H9 (cell line): Measurements from ENCODE around the gene TRIM27. TPM values are rescaled to one million over a fixed set of nuclear protein-coding genes. Genes with fewer than 3 reads are reported as not detected.

ENCODE experiments used
- DNase-seq: peaks from one replicate; pipeline ENCODE4 v3.0.0-alpha.2; 2017
- H2AFZ ChIP-seq: one replicate; pipeline ENCODE4 v1.6.1; 2013; ENCODE audit warnings: mild to moderate bottlenecking, low read length, control low read depth, moderate library complexity
- H2AK5ac ChIP-seq: 2 replicates; pipeline ENCODE4 v1.6.1; 2013; ENCODE audit warnings: low read length, control low read depth, mixed read lengths; ENCODE audit not compliant: insufficient read length
- H2BK120ac ChIP-seq: one replicate; pipeline ENCODE4 v1.6.1; 2013; ENCODE audit warnings: low read depth, mild to moderate bottlenecking, low read length, control low read depth, inconsistent platforms; ENCODE audit not compliant: poor library complexity, severe bottlenecking
- H2BK12ac ChIP-seq: 2 replicates; pipeline ENCODE4 v1.6.1; 2013; ENCODE audit warnings: low read length, control low read depth, mixed read lengths, low read depth; ENCODE audit not compliant: insufficient read length
- H2BK15ac ChIP-seq: 2 replicates; pipeline ENCODE4 v1.6.1; 2013; ENCODE audit warnings: low read depth, low read length, control low read depth
- H2BK20ac ChIP-seq: one replicate; pipeline ENCODE4 v1.6.1; 2013; ENCODE audit warnings: low read depth, mild to moderate bottlenecking, low read length, control low read depth, inconsistent platforms; ENCODE audit not compliant: poor library complexity, severe bottlenecking
- H2BK5ac ChIP-seq: 2 replicates; pipeline ENCODE4 v1.6.1; 2013; ENCODE audit warnings: low read length, control low read depth, mixed read lengths; ENCODE audit not compliant: insufficient read length
- H3K14ac ChIP-seq: 2 replicates; pipeline ENCODE4 v1.6.1; 2013; ENCODE audit warnings: low read length, control low read depth; ENCODE audit not compliant: insufficient read depth
- H3K18ac ChIP-seq: 2 replicates; pipeline ENCODE4 v1.6.1; 2013; ENCODE audit warnings: low read depth, mild to moderate bottlenecking, mixed read lengths, low read length, control low read depth; ENCODE audit not compliant: insufficient read length
- H3K23ac ChIP-seq: 2 replicates; pipeline ENCODE4 v1.6.1; 2013; ENCODE audit warnings: low read length, control low read depth, mixed read lengths, low read depth; ENCODE audit not compliant: insufficient read length
- H3K23me2 ChIP-seq: 2 replicates; pipeline ENCODE4 v1.6.1; 2013; ENCODE audit warnings: low read depth, mild to moderate bottlenecking, mixed read lengths, low read length, control low read depth; ENCODE audit not compliant: insufficient read length, poor library complexity, severe bottlenecking
- H3K27ac ChIP-seq: 2 replicates; pipeline ENCODE4 v1.5.1; 2013; ENCODE audit warnings: low read length, control low read depth, mixed read lengths, low read depth; ENCODE audit not compliant: insufficient read length
- H3K27me3 ChIP-seq: 2 replicates; pipeline ENCODE4 v1.6.1; 2013; ENCODE audit warnings: low read length, control low read depth, inconsistent platforms; ENCODE audit not compliant: insufficient read depth
- H3K4ac ChIP-seq: 2 replicates; pipeline ENCODE4 v1.6.1; 2013; ENCODE audit warnings: low read depth, mild to moderate bottlenecking, control low read depth, inconsistent platforms, low read length, moderate library complexity
- H3K4me1 ChIP-seq: 2 replicates; pipeline ENCODE4 v1.6.1; 2013; ENCODE audit warnings: low read length, control low read depth, inconsistent platforms; ENCODE audit not compliant: insufficient read depth
- H3K4me2 ChIP-seq: 2 replicates; pipeline ENCODE4 v1.6.1; 2013; ENCODE audit warnings: low read length, control low read depth, mixed read lengths; ENCODE audit not compliant: insufficient read length, insufficient read depth
- H3K56ac ChIP-seq: 2 replicates; pipeline ENCODE4 v1.6.1; 2013; ENCODE audit warnings: low read depth, mild to moderate bottlenecking, mixed read lengths, low read length, control low read depth; ENCODE audit not compliant: insufficient read length
- H3K79me1 ChIP-seq: 2 replicates; pipeline ENCODE4 v1.6.1; 2013; ENCODE audit warnings: low read depth, mild to moderate bottlenecking, moderate library complexity, low read length, control low read depth, inconsistent platforms; ENCODE audit not compliant: insufficient read depth, poor library complexity, severe bottlenecking
- H3K79me2 ChIP-seq: 2 replicates; pipeline ENCODE4 v1.6.1; 2013; ENCODE audit warnings: low read length, control low read depth, inconsistent platforms; ENCODE audit not compliant: insufficient read depth
- H3K9ac ChIP-seq: 2 replicates; pipeline ENCODE4 v1.6.1; 2013; ENCODE audit warnings: low read length, control low read depth, mixed read lengths; ENCODE audit not compliant: insufficient read length; ENCODE audit errors: extremely low read depth
- H3K9me3 ChIP-seq: one replicate; pipeline ENCODE4 v1.6.1; 2013; ENCODE audit warnings: low read depth, low read length, inconsistent platforms; ENCODE audit not compliant: control insufficient read depth
- H3T11ph ChIP-seq: one replicate; pipeline ENCODE4 v1.6.1; 2013; ENCODE audit warnings: mild to moderate bottlenecking, low read length, control low read depth, inconsistent platforms
- H4K20me1 ChIP-seq: one replicate; pipeline ENCODE4 v1.6.1; 2013; ENCODE audit not compliant: control insufficient read depth, insufficient read length, insufficient read depth
- H4K5ac ChIP-seq: 2 replicates; pipeline ENCODE4 v1.6.1; 2013; ENCODE audit warnings: low read depth, mild to moderate bottlenecking, mixed read lengths, low read length, control low read depth; ENCODE audit not compliant: insufficient read length
- H4K8ac ChIP-seq: replicated peaks from 2 replicates; pipeline ENCODE4 v1.6.1; 2013; ENCODE audit warnings: low read length, control low read depth, mixed read lengths, low read depth; ENCODE audit not compliant: insufficient read length
- H4K91ac ChIP-seq: 2 replicates; pipeline ENCODE4 v1.6.1; 2013; ENCODE audit warnings: low read depth, mild to moderate bottlenecking, moderate library complexity, mixed read lengths, low read length, control low read depth; ENCODE audit not compliant: insufficient read length
- H3K27ac Mint-ChIP-seq, 3 experiments: 2 replicates in 2 of 3; 3 replicates in 1 of 3; pipeline ENCODE4 v1.8.0; 2020 to 2021; ENCODE audit warnings: mixed read lengths in 3 of 3, mild to moderate bottlenecking in 1 of 3, moderate library complexity in 1 of 3
- H3K27me3 Mint-ChIP-seq: 2 replicates; pipeline ENCODE4 v1.8.0; 2021; ENCODE audit warnings: low read depth, mild to moderate bottlenecking, moderate library complexity, mixed read lengths
- H3K36me3 Mint-ChIP-seq, 3 experiments: 2 replicates in 2 of 3; 3 replicates in 1 of 3; pipeline ENCODE4 v1.8.0; 2020 to 2021; ENCODE audit warnings: low read depth in 3 of 3, mixed read lengths in 3 of 3; ENCODE audit not compliant: insufficient read depth in 1 of 3
- H3K4me1 Mint-ChIP-seq, 2 experiments: 2 replicates each; pipeline ENCODE4 v1.8.0; 2020; ENCODE audit warnings: mixed read lengths in 2 of 2
- H3K4me3 Mint-ChIP-seq, 2 experiments: 2 replicates in 1 of 2; 3 replicates in 1 of 2; pipeline ENCODE4 v1.8.0; 2020 to 2021; ENCODE audit warnings: mild to moderate bottlenecking in 2 of 2, mixed read lengths in 2 of 2, moderate library complexity in 1 of 2
- H3K9me3 Mint-ChIP-seq, 2 experiments: 2 replicates in 1 of 2; 3 replicates in 1 of 2; pipeline ENCODE4 v1.8.0; 2020; ENCODE audit warnings: mild to moderate bottlenecking in 2 of 2, mixed read lengths in 2 of 2, moderate library complexity in 1 of 2
- CTCF ChIP-seq: fragments of 200-600 bp; sonication (generic); conservative IDR thresholded peaks from 3 replicates; pipeline ENCODE4 v1.8.0; 2021; ENCODE audit warnings: antibody characterized with exemption, mild to moderate bottlenecking
- WGBS: extraction: QIAGEN DNeasy Blood & Tissue Kit; methylation state at CpG from one replicate; pipeline ENCODE4 v1.1.7; 2013; ENCODE audit warnings: missing lambda C conversion rate, low lambda C conversion rate, mixed read lengths; ENCODE audit not compliant: insufficient read length; ENCODE audit errors: extremely low coverage; 5-methylcytosine and 5-hydroxymethylcytosine counted together
- total RNA-seq: library from RNA; stranded (reverse); gene quantifications from 2 replicates; pipeline ENCODE4 v1.2.1, GENCODE V29; 2021

TRIM27 gene
- total RNA-seq, 1 experiment from 2014 or later = 98.2 TPM

GRCh38 chr6:28871335-28872156, 52.2 kb downstream of the TRIM27 start:
- Histone ChIP-seq H3K4me1 (peaks cover 11% of the 10 kb centered on the region; the same call in 1 of the 2 replicates), H3K9ac (no peak overlapping the region), H3K27ac (no peak overlapping the region), H3K14ac (no peak overlapping the region), H2BK5ac (no peak overlapping the region), H3K56ac (no peak overlapping the region), H4K91ac (no peak overlapping the region), H2BK20ac (peak overlapping the region; percentile 76), H3K23ac (no peak overlapping the region), H3K79me1 (no peaks in the 10 kb centered on the region), H3K9me3 (no peaks in the 10 kb centered on the region), H2BK120ac (peak overlapping the region; percentile 26), H2AK5ac (peak overlapping the region; percentile 41), H3K4me2 (no peak overlapping the region), H2BK12ac (no peak overlapping the region), H4K8ac (no peak overlapping the region), H3K79me2 (no peaks in the 10 kb centered on the region), H2AFZ (no peak overlapping the region), H2BK15ac (no peak overlapping the region), H4K5ac (no peak overlapping the region), H3K27me3 (no peaks in the 10 kb centered on the region), H3K18ac (no peak overlapping the region), H3T11ph (no peak overlapping the region), H3K4ac (no peak overlapping the region), H4K20me1 (no peaks in the 10 kb centered on the region), H3K23me2 (peaks cover 3% of the 10 kb centered on the region)
- no peak for DNase-seq
- peak overlapping the region in 2 of 3 experiments; percentile 20 to 60; a peak in 1 of 7 replicates for H3K27ac Mint-ChIP-seq
- peaks cover 0 to 8% of the 10 kb centered on the region in 2 experiments for H3K9me3 Mint-ChIP-seq
- no peaks in the 10 kb centered on the region for H3K27me3 Mint-ChIP-seq
- no CpG with 5 or more reads among the region's 13 CpGs for WGBS
- TF ChIP-seq CTCF = no peak
- H3K4me3 Mint-ChIP-seq = no peak overlapping the region
- peaks cover 18 to 26% of the 10 kb centered on the region in 2 experiments for H3K4me1 Mint-ChIP-seq
- peaks cover 0 to 9% (median 5%) of the 10 kb centered on the region in 3 experiments; a peak in 2 of 7 replicates for H3K36me3 Mint-ChIP-seq
